HEK293 (cell line): Measurements from ENCODE around the gene SBK2.

Experiments used
- GLIS2 ChIP-seq: fragments of 450-650 bp; formaldehyde crosslinking; IDR thresholded peaks from 2 replicates; pipeline ENCODE4 v1.5.1; 2016; ENCODE audit warnings: missing biosample characterization, missing genetic modification characterization
- IKZF3 ChIP-seq: fragments of 450-650 bp; IDR thresholded peaks from 2 replicates; pipeline ENCODE4 v1.5.0; 2018; ENCODE audit warnings: missing biosample characterization, mild to moderate bottlenecking, missing genetic modification characterization, moderate library complexity
- KLF10 ChIP-seq: fragments of 450-650 bp; IDR thresholded peaks from 2 replicates; pipeline ENCODE4 v1.5.1; 2018; ENCODE audit warnings: missing biosample characterization, mild to moderate bottlenecking, missing genetic modification characterization
- REST ChIP-seq: fragments of 450-650 bp; formaldehyde crosslinking; IDR thresholded peaks from 2 replicates; pipeline ENCODE4 v1.5.1; 2016; ENCODE audit warnings: missing biosample characterization, missing genetic modification characterization
- ZBTB1 ChIP-seq: fragments of 450-650 bp; formaldehyde crosslinking; IDR thresholded peaks from 2 replicates; pipeline ENCODE4 v1.5.1; 2016; ENCODE audit warnings: missing biosample characterization, missing genetic modification characterization
- ZBTB26 ChIP-seq: fragments of 450-650 bp; formaldehyde crosslinking; optimal IDR thresholded peaks from 2 replicates; pipeline ENCODE3; 2016; ENCODE audit warnings: missing biosample characterization, mild to moderate bottlenecking, missing genetic modification characterization
- ZBTB7A ChIP-seq: fragments of 450-650 bp; formaldehyde crosslinking; IDR thresholded peaks from 2 replicates; pipeline ENCODE4 v1.5.1; 2016; ENCODE audit warnings: low read depth, missing biosample characterization, missing genetic modification characterization
- ZFP41 ChIP-seq: fragments of 450-650 bp; formaldehyde crosslinking; IDR thresholded peaks from 2 replicates; pipeline ENCODE4 v1.5.1; 2016; ENCODE audit warnings: missing biosample characterization, missing genetic modification characterization, borderline replicate concordance
- ZNF211 ChIP-seq: fragments of 450-650 bp; formaldehyde crosslinking; IDR thresholded peaks from 2 replicates; pipeline ENCODE4 v1.5.1; 2016; ENCODE audit warnings: low read depth, missing biosample characterization, missing genetic modification characterization
- ZNF223 ChIP-seq: fragments of 450-650 bp; formaldehyde crosslinking; IDR thresholded peaks from 2 replicates; pipeline ENCODE4 v1.5.1; 2016; ENCODE audit warnings: missing biosample characterization, missing genetic modification characterization
- ZNF23 ChIP-seq: fragments of 450-650 bp; formaldehyde crosslinking; IDR thresholded peaks from 2 replicates; pipeline ENCODE4 v1.5.1; 2016; ENCODE audit warnings: missing biosample characterization, missing genetic modification characterization, borderline replicate concordance
- ZNF24 ChIP-seq: fragments of 450-650 bp; formaldehyde crosslinking; IDR thresholded peaks from 2 replicates; pipeline ENCODE4 v1.5.1; 2016; ENCODE audit warnings: missing biosample characterization, missing genetic modification characterization
- ZNF26 ChIP-seq: fragments of 450-650 bp; formaldehyde crosslinking; IDR thresholded peaks from 2 replicates; pipeline ENCODE4 v1.5.1; 2016; ENCODE audit warnings: missing biosample characterization, missing genetic modification characterization
- ZNF292 ChIP-seq: fragments of 450-650 bp; formaldehyde crosslinking; IDR thresholded peaks from 2 replicates; pipeline ENCODE4 v1.5.1; 2016; ENCODE audit warnings: low read depth, missing biosample characterization, missing genetic modification characterization, borderline replicate concordance
- ZNF311 ChIP-seq: fragments of 450-650 bp; formaldehyde crosslinking; IDR thresholded peaks from 2 replicates; pipeline ENCODE4 v1.5.1; 2017; ENCODE audit warnings: missing biosample characterization, missing genetic modification characterization, borderline replicate concordance
- ZNF335 ChIP-seq: fragments of 450-650 bp; formaldehyde crosslinking; conservative IDR thresholded peaks from 2 replicates; pipeline ENCODE4 v1.5.1; 2016; ENCODE audit warnings: missing biosample characterization, missing genetic modification characterization
- ZNF341 ChIP-seq: fragments of 450-650 bp; formaldehyde crosslinking; IDR thresholded peaks from 2 replicates; pipeline ENCODE4; 2016; ENCODE audit warnings: low read depth, missing biosample characterization, missing genetic modification characterization
- ZNF350 ChIP-seq: fragments of 450-650 bp; formaldehyde crosslinking; IDR thresholded peaks from 2 replicates; pipeline ENCODE4 v1.5.0; 2017; ENCODE audit warnings: missing biosample characterization, mild to moderate bottlenecking, missing genetic modification characterization
- ZNF48 ChIP-seq: fragments of 450-650 bp; formaldehyde crosslinking; IDR thresholded peaks from 2 replicates; pipeline ENCODE4 v1.5.1; 2016; ENCODE audit warnings: missing biosample characterization, missing genetic modification characterization
- ZNF544 ChIP-seq: fragments of 450-650 bp; formaldehyde crosslinking; IDR thresholded peaks from 2 replicates; pipeline ENCODE4 v1.5.0; 2017; ENCODE audit warnings: missing biosample characterization, missing genetic modification characterization
- ZNF555 ChIP-seq: fragments of 450-650 bp; formaldehyde crosslinking; conservative IDR thresholded peaks from 2 replicates; pipeline ENCODE4 v1.5.1; 2017; ENCODE audit warnings: missing biosample characterization, mild to moderate bottlenecking, missing genetic modification characterization, inconsistent platforms
- ZNF596 ChIP-seq: fragments of 450-650 bp; IDR thresholded peaks from 2 replicates; pipeline ENCODE4 v1.5.0; 2018; ENCODE audit warnings: missing biosample characterization, mild to moderate bottlenecking, missing genetic modification characterization, moderate library complexity
- ZNF645 ChIP-seq: fragments of 450-650 bp; formaldehyde crosslinking; IDR thresholded peaks from 2 replicates; pipeline ENCODE4; 2016; ENCODE audit warnings: missing biosample characterization, missing genetic modification characterization
- ZNF704 ChIP-seq: fragments of 450-650 bp; formaldehyde crosslinking; IDR thresholded peaks from 2 replicates; pipeline ENCODE4 v1.5.1; 2016; ENCODE audit warnings: missing biosample characterization, missing genetic modification characterization
- ZNF707 ChIP-seq: fragments of 450-650 bp; formaldehyde crosslinking; IDR thresholded peaks from 2 replicates; pipeline ENCODE4 v1.5.1; 2016; ENCODE audit warnings: missing biosample characterization, missing genetic modification characterization
- ZNF785 ChIP-seq: fragments of 450-650 bp; formaldehyde crosslinking; IDR thresholded peaks from 2 replicates; pipeline ENCODE4 v1.5.1; 2016; ENCODE audit warnings: missing biosample characterization, missing genetic modification characterization
- ZSCAN18 ChIP-seq: fragments of 450-650 bp; formaldehyde crosslinking; IDR thresholded peaks from 2 replicates; pipeline ENCODE4 v1.5.1; 2016; ENCODE audit warnings: missing biosample characterization, missing genetic modification characterization
- ZSCAN4 ChIP-seq: fragments of 450-650 bp; formaldehyde crosslinking; IDR thresholded peaks from 2 replicates; pipeline ENCODE4 v1.5.1; 2017; ENCODE audit warnings: missing biosample characterization, missing genetic modification characterization
- ZXDB ChIP-seq: fragments of 450-650 bp; formaldehyde crosslinking; IDR thresholded peaks from 2 replicates; pipeline ENCODE4 v1.5.1; 2016; ENCODE audit warnings: missing biosample characterization, missing genetic modification characterization

SBK2 gene

GRCh38 chr19:55484593-55485438 lies 52.1 kb downstream of the SBK2 start, which contains the start of gene NAT14 (continued):
- TF ChIP-seq ZNF707 (tag by site-specific recombination) (no peak), ZNF645 (tag by site-specific recombination) (no peak), ZNF785 (no peak), ZNF596 (no peak), ZSCAN18 (tag by site-specific recombination) (no peak), ZNF311 (no peak), REST (tag by site-specific recombination) (no peak), ZNF223 (no peak), ZNF704 (tag by site-specific recombination) (no peak), ZNF24 (no peak), ZBTB1 (tag by site-specific recombination) (no peak), ZNF211 (no peak), ZBTB7A (tag by site-specific recombination) (no peak), ZNF350 (tag by site-specific recombination) (no peak), ZNF292 (tag by site-specific recombination) (no peak), ZNF23 (no peak), ZBTB26 (tag by site-specific recombination) (peak; percentile 79), ZNF48 (tag by site-specific recombination) (no peak), IKZF3 (tag by site-specific recombination) (peak; percentile 39; the same call in 1 of the 2 replicates), ZFP41 (tag by site-specific recombination) (no peak), ZNF26 (tag by site-specific recombination) (no peak), GLIS2 (tag by site-specific recombination) (peak; percentile 42), ZSCAN4 (tag by site-specific recombination) (no peak), ZNF544 (tag by site-specific recombination) (no peak), ZXDB (tag by site-specific recombination) (0 out of 2 replicates have a peak, but pooled peaks have one; percentile 27), ZNF341 (peak; percentile 38; the same call in 1 of the 2 replicates), KLF10 (no peak), ZNF555 (tag by site-specific recombination) (no peak), ZNF335 (tag by site-specific recombination) (peak; percentile 96)
